Osteoblast (primary cell): ENCODE measurements around the gene INPP4B. TPM values are rescaled to one million over a fixed set of nuclear protein-coding genes. Genes with fewer than 3 reads are reported as not detected.

Experiments
- DNase-seq: peaks from one replicate; pipeline ENCODE4 v3.0.0; 2011; ENCODE audit warnings: low spot score, mixed read lengths; ENCODE audit not compliant: insufficient read length; ENCODE audit errors: missing footprints
- H2AFZ ChIP-seq: 2 replicates; pipeline ENCODE4 v1.6.0; 2011; ENCODE audit warnings: mild to moderate bottlenecking, low read length
- H3K27ac ChIP-seq: 2 replicates; pipeline ENCODE4 v1.5.1; 2011; ENCODE audit warnings: mild to moderate bottlenecking, low read depth, low read length, moderate library complexity
- H3K27me3 ChIP-seq: 2 replicates; pipeline ENCODE4 v1.6.0; 2012; ENCODE audit warnings: mild to moderate bottlenecking, control low read depth, inconsistent platforms, low read length, moderate library complexity; ENCODE audit not compliant: insufficient read depth
- H3K36me3 ChIP-seq: 2 replicates; pipeline ENCODE4 v1.5.1; 2011; ENCODE audit warnings: mild to moderate bottlenecking, low read length, control low read depth, moderate library complexity; ENCODE audit not compliant: insufficient read depth
- H3K4me1 ChIP-seq: 2 replicates; pipeline ENCODE4 v1.5.1; 2011; ENCODE audit warnings: mild to moderate bottlenecking, low read length, control low read depth, moderate library complexity; ENCODE audit not compliant: insufficient read depth
- H3K4me2 ChIP-seq: 2 replicates; pipeline ENCODE4 v1.6.0; 2011; ENCODE audit warnings: mild to moderate bottlenecking, low read length; ENCODE audit not compliant: insufficient read depth
- H3K4me3 ChIP-seq: fragments of 200-600 bp; sonication (generic); 3 replicates; pipeline ENCODE4 v1.5.1; 2012; ENCODE audit warnings: mild to moderate bottlenecking, low read length, inconsistent platforms; ENCODE audit not compliant: insufficient read depth
- H3K79me2 ChIP-seq: 2 replicates; pipeline ENCODE4 v1.6.0; 2012; ENCODE audit warnings: mild to moderate bottlenecking, low read length, control low read depth, inconsistent platforms; ENCODE audit not compliant: insufficient read depth
- H3K9me3 ChIP-seq: 2 replicates; pipeline ENCODE4 v1.5.1; 2011; ENCODE audit warnings: low read depth, low read length, control low read depth
- H4K20me1 ChIP-seq: 2 replicates; pipeline ENCODE4 v1.6.0; 2012; ENCODE audit warnings: mild to moderate bottlenecking, low read length, control low read depth; ENCODE audit not compliant: insufficient read depth
- total RNA-seq: library from RNA; depleted of rRNA; stranded (reverse); fragments of >200 nt; gene quantifications from 2 replicates; pipeline ENCODE4 v1.2.3, GENCODE V29; 2012
- TF ChIP-seq, protein P1 (sequence below): IDR thresholded peaks from 2 replicates; pipeline ENCODE4 v1.5.1; 2011; ENCODE audit warnings: mild to moderate bottlenecking, low read depth, low read length, moderate library complexity; ENCODE audit errors: extremely low read depth

Gene INPP4B
- total RNA-seq, 1 donor, result 11.6 TPM

DNA sequence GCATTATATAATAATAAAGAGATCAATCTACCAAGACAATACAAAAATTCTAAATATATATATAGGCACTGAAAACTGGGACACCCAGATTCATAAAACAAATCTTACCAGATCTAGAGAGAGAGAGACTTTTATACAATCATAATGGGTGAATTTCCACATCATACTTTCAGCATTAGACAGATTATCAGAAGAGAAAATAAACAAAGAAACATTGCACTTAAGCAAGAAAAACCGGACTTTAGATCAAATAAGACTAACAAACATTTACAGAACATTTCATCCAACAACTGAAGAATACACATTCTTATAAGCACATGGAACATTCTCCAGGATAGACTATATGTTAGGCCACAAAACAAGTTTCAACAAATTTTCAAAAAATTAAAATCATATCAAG, 245.1 kb downstream of the INPP4B start:
- Histone ChIP-seq H3K4me1 (no peaks in the 10 kb centered on the region), H3K79me2 (no peaks in the 10 kb centered on the region), H3K4me2 (peak overlapping the region; percentile 48), H3K4me3 (no peak overlapping the region), H2AFZ (peak overlapping the region; percentile 64), H4K20me1 (no peaks in the 10 kb centered on the region), H3K36me3 (no peaks in the 10 kb centered on the region), H3K9me3 (peaks cover 6% of the 10 kb centered on the region), H3K27ac (peak overlapping the region; percentile 4), H3K27me3 (no peaks in the 10 kb centered on the region)
- TF ChIP-seq, protein P1, sequence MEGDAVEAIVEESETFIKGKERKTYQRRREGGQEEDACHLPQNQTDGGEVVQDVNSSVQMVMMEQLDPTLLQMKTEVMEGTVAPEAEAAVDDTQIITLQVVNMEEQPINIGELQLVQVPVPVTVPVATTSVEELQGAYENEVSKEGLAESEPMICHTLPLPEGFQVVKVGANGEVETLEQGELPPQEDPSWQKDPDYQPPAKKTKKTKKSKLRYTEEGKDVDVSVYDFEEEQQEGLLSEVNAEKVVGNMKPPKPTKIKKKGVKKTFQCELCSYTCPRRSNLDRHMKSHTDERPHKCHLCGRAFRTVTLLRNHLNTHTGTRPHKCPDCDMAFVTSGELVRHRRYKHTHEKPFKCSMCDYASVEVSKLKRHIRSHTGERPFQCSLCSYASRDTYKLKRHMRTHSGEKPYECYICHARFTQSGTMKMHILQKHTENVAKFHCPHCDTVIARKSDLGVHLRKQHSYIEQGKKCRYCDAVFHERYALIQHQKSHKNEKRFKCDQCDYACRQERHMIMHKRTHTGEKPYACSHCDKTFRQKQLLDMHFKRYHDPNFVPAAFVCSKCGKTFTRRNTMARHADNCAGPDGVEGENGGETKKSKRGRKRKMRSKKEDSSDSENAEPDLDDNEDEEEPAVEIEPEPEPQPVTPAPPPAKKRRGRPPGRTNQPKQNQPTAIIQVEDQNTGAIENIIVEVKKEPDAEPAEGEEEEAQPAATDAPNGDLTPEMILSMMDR, result no peak
- peak; percentile 68 for DNase-seq

DNA sequence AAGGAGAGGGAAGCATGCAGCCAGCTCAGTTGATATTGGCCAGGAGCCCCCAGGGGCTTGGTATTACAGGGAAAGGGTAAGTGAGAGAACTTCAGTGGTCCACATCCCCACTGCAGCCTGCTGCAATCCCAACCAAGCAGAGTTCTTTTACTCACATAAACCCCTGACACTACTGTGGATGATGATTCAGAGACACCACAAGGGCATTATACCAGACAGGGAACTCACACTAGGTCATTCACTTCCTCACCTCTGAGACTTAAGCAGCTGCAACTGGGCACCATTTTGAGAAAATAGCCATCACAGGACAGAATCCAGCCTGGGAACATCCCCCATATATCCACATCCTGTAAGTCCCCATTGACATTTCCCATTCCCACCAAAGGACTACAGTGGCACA, 248.0 kb downstream of the INPP4B start:
- TF ChIP-seq, protein P1, result no peak
- H3K4me1 ChIP-seq, result no peaks in the 10 kb centered on the region
- H3K4me3 ChIP-seq, result no peak overlapping the region
- H3K79me2 ChIP-seq, result no peaks in the 10 kb centered on the region
- no peaks in the 10 kb centered on the region for H3K9me3 ChIP-seq
- no peak overlapping the region for H3K27ac ChIP-seq
- H3K4me2 ChIP-seq, result no peak overlapping the region
- DNase-seq, result no peak
- H2AFZ ChIP-seq, result no peak overlapping the region
- no peaks in the 10 kb centered on the region for H4K20me1 ChIP-seq
- H3K36me3 ChIP-seq, result no peaks in the 10 kb centered on the region
- no peaks in the 10 kb centered on the region for H3K27me3 ChIP-seq

DNA sequence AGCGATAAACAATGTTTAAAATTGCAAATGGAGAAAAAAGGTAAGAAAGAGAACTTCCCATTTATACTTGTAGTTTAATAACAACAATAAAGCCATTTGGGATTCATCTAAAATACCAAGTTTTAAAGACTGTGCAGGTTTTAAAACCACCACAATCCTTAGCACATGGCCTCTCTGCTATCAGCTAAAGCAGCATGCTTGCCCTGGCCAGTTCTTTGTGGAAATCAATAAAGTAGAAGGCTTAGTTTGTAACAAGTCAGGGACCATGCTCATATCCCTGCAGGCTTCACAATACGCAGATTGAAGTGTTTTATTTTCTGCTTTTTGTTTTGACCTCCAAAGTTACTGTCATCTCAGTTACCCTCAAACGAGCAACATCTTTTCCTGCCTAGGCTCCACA, 249.5 kb downstream of the INPP4B start:
- DNase-seq, result no peak
- Histone ChIP-seq H3K4me3 (no peak overlapping the region), H3K36me3 (no peaks in the 10 kb centered on the region), H3K4me1 (no peaks in the 10 kb centered on the region), H3K9me3 (no peaks in the 10 kb centered on the region), H2AFZ (peak overlapping the region; percentile 5), H3K27me3 (no peaks in the 10 kb centered on the region), H4K20me1 (no peaks in the 10 kb centered on the region), H3K27ac (no peak overlapping the region), H3K4me2 (no peak overlapping the region), H3K79me2 (no peaks in the 10 kb centered on the region)
- TF ChIP-seq, protein P1, result no peak

DNA sequence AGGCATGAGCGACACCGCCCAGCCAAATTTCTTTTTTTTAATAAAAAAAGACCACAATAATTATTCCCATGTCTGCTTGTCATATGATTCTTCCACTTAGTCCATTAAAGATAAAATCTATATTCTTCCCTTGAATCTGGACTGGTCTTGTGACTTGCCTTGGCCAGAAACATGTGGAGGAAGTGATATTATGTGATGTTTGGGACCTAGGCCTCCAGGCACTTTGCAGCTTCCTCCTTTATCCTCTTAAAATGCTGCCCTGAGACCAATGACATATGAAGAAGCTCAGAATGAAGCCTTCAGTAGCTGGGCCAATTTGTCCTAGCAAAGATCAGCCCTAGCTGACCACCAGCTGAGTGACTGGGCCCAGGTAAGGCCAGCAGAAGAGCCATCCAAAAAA, 250.0 kb downstream of the INPP4B start:
- no peak overlapping the region for H2AFZ ChIP-seq
- no peaks in the 10 kb centered on the region for H3K79me2 ChIP-seq
- H3K36me3 ChIP-seq, result no peaks in the 10 kb centered on the region
- TF ChIP-seq, protein P1, result no peak
- H3K4me1 ChIP-seq, result no peaks in the 10 kb centered on the region
- no peaks in the 10 kb centered on the region for H3K27me3 ChIP-seq
- DNase-seq, result no peak
- no peak overlapping the region for H3K4me2 ChIP-seq
- no peak overlapping the region for H3K27ac ChIP-seq
- H3K9me3 ChIP-seq, result no peaks in the 10 kb centered on the region
- no peak overlapping the region for H3K4me3 ChIP-seq
- no peaks in the 10 kb centered on the region for H4K20me1 ChIP-seq
